HG03469 (cell line): ENCODE data around the gene WNT9A.

ENCODE experiments used
- ATAC-seq: cut with Tn5 transposase; IDR thresholded peaks from one replicate; pipeline ENCODE4 v1.9.1; 2021; ENCODE audit warnings: mild to moderate bottlenecking, moderate library complexity, moderate number of reproducible peaks; ENCODE audit not compliant: unreplicated experiment

WNT9A gene

GRCh38 chr1:227925582-227926198 is 22.0 kb downstream of the WNT9A start:
- no peak for ATAC-seq

GRCh38 chr1:227924833-227925574 is 22.7 kb downstream of the WNT9A start:
- no peak for ATAC-seq

- no peak for ATAC-seq
Measured at GRCh38 chr1:227924168-227924832, 23.4 kb downstream of the WNT9A start.

- ATAC-seq = no peak
Measured at GRCh38 chr1:227923353-227924167, 24.2 kb downstream of the WNT9A start.

- ATAC-seq = no peak
Measured at GRCh38 chr1:227922501-227923352, 25.0 kb downstream of the WNT9A start.

- ATAC-seq = no peak
Measured at GRCh38 chr1:227921461-227922185, 26.1 kb downstream of the WNT9A start.

- no peak for ATAC-seq
Measured at GRCh38 chr1:227920896-227921295, 26.8 kb downstream of the WNT9A start.

GRCh38 chr1:227920426-227920825 is 27.3 kb downstream of the WNT9A start:
- no peak for ATAC-seq

- ATAC-seq = no peak
Measured at GRCh38 chr1:227919906-227920305, 27.8 kb downstream of the WNT9A start.

GRCh38 chr1:227918736-227919135 is 29.0 kb downstream of the WNT9A start:
- ATAC-seq = no peak

- ATAC-seq = no peak
Measured at GRCh38 chr1:227918083-227918700, 29.5 kb downstream of the WNT9A start.

GRCh38 chr1:227917081-227917950 is 30.4 kb downstream of the WNT9A start:
- no peak for ATAC-seq

- no peak for ATAC-seq
Measured at GRCh38 chr1:227916655-227917054, 31.1 kb downstream of the WNT9A start.

- ATAC-seq = no peak
Measured at GRCh38 chr1:227915564-227916553, 31.9 kb downstream of the WNT9A start.

GRCh38 chr1:227914801-227915563 is 32.8 kb downstream of the WNT9A start:
- no peak for ATAC-seq
